Stromal cell of bone marrow (primary cell): ENCODE results near the gene KDM4D.
"Not testable (repeated sequence)": the region's sequence is repeated elsewhere in the genome, so short reads cannot be mapped to it uniquely, and the experiment has no call there.

ENCODE experiments used
- DNase-seq: peaks from one replicate; pipeline ENCODE4 v3.0.0-alpha.2; 2012; ENCODE audit warnings: low read depth

Gene KDM4D

GRCh38 chr11:94973099-94973968 lies at the start of gene KDM4D, which contains the start of gene CWC15:
Gene KDM4D, plus strand, starts transcription at chr11:94973709. Its CDS starts 23,664 bp downstream, at chr11:94997373.
Gene CWC15, minus strand, starts transcription at chr11:94973556. Its CDS starts 1,371 bp downstream, at chr11:94972185.
- peak; percentile 92 for DNase-seq

GRCh38 chr11:94924171-94924572 lies 49.3 kb upstream of the KDM4D start:
- DNase-seq: no peak

GRCh38 chr11:94924612-94925011 lies 48.9 kb upstream of the KDM4D start:
- DNase-seq: no peak

GRCh38 chr11:94925422-94926270 lies 47.9 kb upstream of the KDM4D start:
- no peak for DNase-seq

GRCh38 chr11:94926271-94926625 lies 47.3 kb upstream of the KDM4D start:
- no peak for DNase-seq

GRCh38 chr11:94926698-94927237 lies 46.7 kb upstream of the KDM4D start:
- DNase-seq: peak; percentile 94

- DNase-seq: no peak
Measured at GRCh38 chr11:94928117-94928990, 45.2 kb upstream of the KDM4D start.

- DNase-seq: not testable (repeated sequence)
Measured at GRCh38 chr11:94932072-94932471, 41.4 kb upstream of the KDM4D start.

GRCh38 chr11:94932503-94932902 lies 41.0 kb upstream of the KDM4D start:
- no peak for DNase-seq

- DNase-seq: peak; percentile 96
Measured at GRCh38 chr11:94933223-94934130, 40.0 kb upstream of the KDM4D start.

GRCh38 chr11:94934362-94934761 lies 39.1 kb upstream of the KDM4D start:
- peak; percentile 12 for DNase-seq

- no peak for DNase-seq
Measured at GRCh38 chr11:94934846-94935245, 38.7 kb upstream of the KDM4D start.

- DNase-seq: peak; percentile 92
Measured at GRCh38 chr11:94938095-94939055, 35.1 kb upstream of the KDM4D start.

- no peak for DNase-seq
Measured at GRCh38 chr11:94939346-94939745, 34.2 kb upstream of the KDM4D start.

GRCh38 chr11:94941131-94941530 lies 32.4 kb upstream of the KDM4D start:
- DNase-seq: no peak

GRCh38 chr11:94946812-94947211 lies 26.7 kb upstream of the KDM4D start:
- no peak for DNase-seq

GRCh38 chr11:94948070-94948617 lies 25.4 kb upstream of the KDM4D start:
- DNase-seq: peak; percentile 65

GRCh38 chr11:94954753-94955152 lies 18.8 kb upstream of the KDM4D start:
- no peak for DNase-seq

- no peak for DNase-seq
Measured at GRCh38 chr11:94956963-94957362, 16.5 kb upstream of the KDM4D start.
